GM21723 (cell line): ENCODE measurements around the gene NOBOX.
"Not testable (repeated sequence)": the region's sequence is repeated elsewhere in the genome, so short reads cannot be mapped to it uniquely, and the experiment has no call there.

Experiments
- ATAC-seq: cut with Tn5 transposase; IDR thresholded peaks from one replicate; pipeline ENCODE4 v1.9.1; 2021; ENCODE audit warnings: mild to moderate bottlenecking, moderate library complexity; ENCODE audit not compliant: unreplicated experiment

The NOBOX gene

DNA sequence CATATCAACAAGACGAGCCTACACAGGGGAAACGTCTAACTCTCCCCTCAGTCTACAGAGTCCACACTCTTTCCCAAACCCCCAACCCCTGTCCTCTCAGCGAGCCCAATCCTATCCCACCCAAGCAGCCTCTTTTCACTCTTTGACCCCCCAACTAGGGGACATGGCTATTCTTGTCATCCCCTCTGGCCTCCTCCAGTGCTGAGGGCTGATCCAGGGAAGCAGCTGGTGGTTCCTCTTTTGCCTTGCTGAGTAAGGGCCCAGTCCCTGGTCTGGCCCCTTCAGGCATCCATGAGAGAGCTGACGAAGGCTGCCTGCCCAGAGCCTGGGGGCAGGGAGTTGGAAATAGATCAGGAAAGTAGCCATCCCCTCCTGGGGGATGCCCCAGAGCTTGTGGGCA lies 6.4 kb downstream of the NOBOX start:
- ATAC-seq: no peak

DNA sequence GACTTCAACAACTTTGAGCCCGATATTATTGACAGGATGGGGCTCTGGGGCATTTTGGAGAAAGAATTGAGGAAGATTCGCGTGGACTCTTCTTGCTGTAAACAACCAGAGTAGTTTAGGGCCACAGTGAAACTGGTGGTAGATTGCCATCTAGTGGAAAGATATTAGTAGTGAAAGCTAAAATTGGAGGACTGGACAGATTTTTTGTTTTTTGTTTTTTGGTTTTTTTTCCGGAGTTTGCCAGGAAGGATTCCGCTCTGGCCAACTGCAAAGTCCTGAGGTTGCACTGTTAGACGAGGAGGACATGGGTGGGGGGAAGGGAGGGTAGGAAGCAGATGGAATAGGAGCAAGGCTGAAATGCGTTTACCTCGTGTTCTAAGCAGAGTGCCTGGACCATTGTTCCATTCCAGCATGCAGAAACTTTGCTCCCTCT lies 11.7 kb downstream of the NOBOX start:
- ATAC-seq: peak; percentile 85

DNA sequence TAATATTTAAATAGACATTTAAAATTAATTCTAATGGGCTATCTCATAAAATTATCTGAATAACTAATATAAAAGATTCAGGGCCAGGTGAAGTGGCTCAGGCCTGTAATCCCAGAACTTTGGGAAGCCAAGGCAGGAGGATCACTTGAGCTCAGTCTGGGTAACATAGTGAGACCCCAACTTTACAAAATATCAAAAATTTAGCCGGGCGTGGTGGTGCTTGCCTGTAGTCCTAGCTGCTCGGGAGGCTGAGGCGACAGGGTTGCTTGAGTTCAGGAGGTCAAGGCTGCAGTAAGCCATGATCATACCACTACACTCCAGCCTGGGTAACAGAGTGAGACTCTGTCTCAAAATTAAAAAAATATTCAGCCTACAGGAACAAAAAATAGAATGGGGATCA lies 12.5 kb downstream of the NOBOX start:
- no peak for ATAC-seq

DNA sequence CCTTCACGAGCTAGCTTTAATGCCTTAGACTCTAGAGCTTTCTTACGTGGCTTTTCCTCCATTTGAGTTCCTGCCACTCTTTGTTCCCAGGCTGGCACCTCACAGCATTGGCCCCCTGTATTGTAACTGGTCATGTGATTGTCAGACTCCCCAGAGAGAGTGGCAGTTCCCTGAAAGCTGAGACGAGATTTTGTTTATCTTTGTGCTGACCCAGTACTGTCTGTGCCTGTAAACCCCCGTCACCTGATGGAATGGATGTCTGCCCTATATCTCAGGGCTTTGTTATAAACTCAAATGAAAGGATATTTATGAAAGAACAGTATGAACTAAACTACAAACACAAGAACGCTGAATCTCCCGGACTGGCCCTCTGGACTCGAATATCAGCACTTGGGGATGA lies 13.0 kb downstream of the NOBOX start:
- ATAC-seq: no peak

DNA sequence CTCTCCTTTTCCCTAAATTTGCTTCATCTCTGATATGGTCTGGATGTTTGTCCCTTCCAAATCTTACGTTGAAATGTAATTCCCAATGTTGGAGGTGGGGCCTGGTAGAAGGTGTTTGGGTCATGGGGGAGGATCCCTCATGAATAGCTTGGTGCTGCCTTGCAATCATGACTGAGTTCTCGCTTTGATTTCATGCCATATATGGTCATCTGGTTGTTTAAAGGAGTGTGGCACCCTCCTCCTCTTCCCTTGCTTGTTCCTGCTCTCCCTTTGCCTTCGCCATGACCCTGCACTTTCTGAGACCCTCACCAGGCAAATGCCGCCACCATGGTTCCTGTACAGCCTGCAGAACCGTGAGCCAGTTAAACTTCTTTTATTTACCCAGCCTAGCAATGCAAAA lies 14.5 kb downstream of the NOBOX start:
- ATAC-seq: no peak

DNA sequence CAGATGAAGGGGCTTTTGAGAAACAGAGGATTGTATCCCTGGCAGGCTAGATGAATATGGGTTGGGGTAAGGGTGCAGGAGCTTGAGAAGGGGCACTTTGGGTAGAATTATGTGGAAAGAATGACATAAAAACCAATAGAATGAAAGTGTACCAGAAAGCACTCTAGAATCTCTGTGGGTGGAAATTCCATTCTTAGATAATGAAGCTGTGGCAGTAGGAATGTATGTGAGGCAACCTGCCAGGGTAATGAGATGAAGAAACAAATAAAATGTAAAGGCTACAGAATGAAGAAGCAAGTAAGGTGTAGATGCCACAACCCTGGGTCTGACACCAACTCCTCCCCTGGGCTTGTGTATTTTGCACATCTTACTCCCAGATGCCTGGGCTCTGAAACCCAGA lies 16.8 kb downstream of the NOBOX start:
- ATAC-seq: no peak

DNA sequence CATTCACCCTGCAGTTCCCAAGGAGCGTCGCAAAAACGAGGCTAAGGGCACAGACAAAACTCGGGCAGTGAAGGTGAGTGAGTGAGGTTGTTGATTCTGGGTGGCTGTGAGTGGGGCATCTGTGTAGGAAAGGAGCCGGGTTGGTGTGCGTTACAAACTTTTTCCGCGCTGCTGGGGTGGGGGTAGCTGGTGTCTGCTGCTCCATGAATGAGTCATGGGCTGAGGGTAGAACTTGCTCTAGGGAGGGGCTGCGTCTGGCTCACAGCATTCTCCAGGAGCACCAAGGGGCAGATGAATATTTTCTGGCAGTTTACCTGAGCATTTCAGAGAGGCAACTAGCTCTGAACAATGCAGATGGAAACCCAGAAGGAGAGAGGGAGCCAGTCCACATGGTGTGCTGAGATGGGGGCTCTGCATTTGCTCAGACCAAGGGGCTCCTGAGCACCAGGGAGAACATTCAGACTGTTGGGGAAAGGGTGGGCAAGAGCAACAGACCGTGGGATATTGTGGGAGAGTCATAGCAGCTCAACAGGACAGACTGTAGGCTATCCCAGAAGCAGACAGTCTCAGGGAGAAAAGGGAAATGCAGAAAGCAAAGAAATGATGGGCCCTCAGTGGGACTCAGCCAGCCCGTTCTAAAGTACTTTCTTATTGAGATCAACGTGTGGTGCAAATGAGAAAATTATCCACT lies 18.8 kb downstream of the NOBOX start:
- no peak for ATAC-seq

DNA sequence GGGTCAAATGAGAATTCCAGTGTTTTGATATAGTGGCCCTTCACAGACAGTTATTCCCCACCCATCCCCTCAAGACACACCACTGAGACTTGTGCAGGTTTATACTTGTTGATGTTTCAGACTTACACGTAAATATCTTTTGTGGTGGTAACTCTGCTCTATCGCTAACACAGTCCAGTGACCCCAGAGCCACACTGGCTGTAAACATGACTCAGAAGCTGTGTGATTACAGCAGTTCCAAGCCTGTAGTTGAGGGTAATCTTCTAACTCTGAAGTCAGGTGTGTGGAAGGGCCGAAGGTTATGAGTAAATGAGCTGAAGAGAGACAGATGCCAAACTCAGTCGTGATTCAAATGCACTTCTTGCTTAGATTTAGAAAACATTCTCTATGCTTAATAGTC lies 19.4 kb downstream of the NOBOX start:
- ATAC-seq: peak; percentile 90

DNA sequence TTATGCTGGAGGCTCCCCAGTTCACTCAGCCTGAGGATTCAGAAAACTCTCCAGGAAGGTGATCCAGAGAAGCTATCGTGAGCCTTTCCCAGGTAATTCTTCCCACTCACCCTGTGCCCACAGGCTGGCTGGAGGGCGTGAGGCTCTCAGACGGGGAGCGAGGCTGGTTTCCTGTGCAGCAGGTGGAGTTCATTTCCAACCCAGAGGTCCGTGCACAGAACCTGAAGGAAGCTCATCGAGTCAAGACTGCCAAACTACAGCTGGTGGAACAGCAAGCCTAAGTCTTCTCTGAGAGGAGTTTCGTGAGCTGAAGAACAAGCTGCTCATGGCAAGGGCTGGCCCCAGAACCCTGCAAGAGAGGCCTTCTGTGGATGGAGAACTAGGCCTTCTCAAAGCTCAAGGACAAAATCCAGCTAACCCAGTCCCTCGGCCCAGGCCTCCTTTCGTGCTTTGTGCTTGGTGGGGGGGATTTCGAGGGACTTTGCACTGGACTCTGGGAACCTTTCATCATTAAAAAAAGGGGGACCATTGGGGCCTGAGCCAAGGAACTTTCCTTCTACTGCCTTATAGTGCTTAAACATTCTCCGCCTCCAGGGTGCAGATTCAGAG lies 23.6 kb downstream of the NOBOX start:
- no peak for ATAC-seq

DNA sequence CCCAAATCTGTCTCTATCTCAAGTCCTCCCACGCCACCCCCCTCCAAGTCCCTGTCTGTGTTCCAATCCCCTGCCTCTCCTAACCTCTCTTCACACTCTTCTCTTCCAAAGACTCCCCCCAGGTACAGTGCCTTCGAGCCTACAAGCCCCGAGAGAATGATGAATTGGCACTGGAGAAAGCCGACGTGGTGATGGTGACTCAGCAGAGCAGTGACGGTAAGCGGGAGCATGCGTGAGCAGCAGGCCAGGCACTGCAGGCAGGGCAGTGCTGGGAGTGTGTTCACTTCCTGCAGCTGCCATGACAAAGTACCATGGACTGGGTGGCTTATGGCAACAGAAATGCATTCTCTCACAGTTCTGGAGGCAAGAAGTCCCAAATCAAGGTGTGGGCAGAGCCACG lies 24.8 kb downstream of the NOBOX start:
- ATAC-seq: no peak

DNA sequence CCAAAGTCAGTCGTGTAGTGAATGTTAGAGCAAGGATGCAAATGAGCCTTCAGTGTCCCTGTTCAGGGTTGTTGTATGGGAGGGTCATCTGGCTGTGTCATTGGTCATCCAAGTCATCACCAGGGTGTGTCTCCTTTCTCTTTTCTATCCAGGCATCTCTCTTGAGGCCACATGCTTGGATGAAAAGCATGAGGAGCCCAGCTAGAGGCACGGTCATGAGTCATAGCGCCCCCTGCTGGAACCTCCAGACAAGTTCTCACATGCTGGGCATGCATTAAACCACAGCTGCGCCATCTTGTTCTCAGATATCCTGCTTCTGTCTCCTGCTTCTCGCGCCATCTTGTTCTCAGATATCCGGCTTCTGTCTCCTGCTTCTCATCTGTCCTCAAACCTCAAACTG lies 34.3 kb downstream of the NOBOX start:
- not testable (repeated sequence) for ATAC-seq

DNA sequence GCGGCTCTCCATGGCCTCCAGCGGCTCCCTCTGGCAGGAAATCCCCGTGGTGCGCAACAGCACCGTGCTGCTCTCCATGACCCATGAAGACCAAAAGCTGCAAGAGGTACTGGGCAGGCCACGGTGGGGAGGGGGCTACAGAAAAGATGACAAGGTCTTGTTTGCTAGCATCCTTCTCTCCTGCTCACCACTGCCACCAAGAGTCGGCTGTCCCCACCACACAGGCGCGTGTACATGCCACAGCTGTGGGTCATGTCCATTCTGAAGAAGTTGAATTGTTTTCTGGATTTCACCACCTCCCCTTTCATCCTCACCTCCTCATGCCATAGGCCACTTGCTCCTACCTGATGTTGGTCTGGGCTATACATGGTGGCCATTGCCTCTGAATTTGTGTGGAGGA lies 36.2 kb downstream of the NOBOX start:
- not testable (repeated sequence) for ATAC-seq

DNA sequence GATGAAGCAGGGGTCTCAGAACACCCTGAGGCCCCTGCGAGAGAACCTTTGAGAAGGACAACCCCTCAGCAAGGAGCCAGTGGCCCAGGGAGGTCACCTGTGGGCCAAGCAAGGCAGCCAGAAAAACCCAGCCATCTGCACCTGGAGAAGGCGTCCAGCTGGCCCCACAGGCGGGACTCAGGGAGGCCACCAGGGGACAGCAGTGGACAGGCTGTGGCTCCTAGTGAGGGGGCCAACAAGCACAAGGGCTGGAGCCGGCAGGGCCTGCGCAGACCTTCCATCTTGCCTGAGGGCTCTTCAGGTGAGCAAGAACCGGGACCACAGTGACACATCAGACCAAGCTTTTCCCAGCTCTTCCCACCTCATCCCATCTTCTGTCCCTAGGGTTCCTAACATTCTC lies 38.0 kb downstream of the NOBOX start:
- not testable (repeated sequence) for ATAC-seq

DNA sequence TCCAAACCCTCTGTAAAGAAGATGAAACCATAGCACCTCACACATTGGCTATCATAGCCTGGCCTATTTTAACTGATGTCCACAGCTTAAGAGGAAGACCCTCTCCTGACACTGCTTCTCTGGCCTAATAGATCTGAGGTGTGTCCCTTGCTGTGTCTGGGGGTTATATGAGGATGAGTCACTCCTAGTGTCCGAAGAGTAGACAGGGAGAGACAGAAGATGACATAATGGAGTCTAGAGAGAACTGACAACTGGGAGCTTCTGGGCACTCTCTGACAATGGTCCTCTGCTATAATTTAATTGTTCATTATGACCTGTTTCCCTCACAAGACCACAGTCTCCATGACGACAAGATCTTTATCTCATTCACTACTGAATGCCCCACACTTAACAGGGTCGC lies 41.4 kb downstream of the NOBOX start:
- ATAC-seq: not testable (repeated sequence)

DNA sequence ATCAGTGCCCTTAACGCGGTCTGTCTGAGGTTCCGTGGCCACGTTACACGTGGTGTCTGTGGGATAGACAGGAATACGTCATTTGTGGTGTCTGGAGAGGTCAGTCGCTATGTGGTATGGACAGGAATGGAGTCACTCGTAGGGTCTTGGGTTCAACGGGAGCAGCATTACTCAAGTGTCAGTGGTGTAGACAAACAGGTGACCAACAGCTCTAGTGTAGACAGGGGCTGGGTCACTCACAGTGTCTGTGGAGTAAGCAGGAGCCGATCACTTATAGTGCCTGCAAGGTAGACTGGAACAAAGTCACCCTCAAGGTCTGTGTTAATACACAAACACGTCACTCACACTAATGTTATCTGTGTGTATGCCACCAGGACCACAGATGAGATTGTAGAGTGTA lies 46.6 kb downstream of the NOBOX start:
- ATAC-seq: not testable (repeated sequence)

DNA sequence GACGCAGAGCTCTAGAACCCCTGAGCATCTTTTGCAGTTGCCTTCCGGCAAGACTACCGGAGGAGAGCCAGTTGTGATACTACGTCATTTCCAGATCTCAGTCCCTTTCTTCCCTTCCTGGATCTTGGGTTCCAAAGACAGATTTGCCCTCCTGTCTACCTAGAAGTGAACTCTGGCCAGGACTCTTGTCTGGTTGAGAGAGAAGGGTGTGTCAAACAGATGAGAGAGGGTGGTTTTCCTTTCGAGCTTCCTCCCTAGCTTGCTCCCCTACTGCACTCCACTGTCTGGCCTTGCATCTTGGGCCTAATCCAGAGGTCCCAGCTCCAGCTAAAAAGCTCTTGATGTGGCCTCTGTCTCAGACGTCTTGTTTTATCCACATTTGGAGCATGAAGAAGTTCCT lies 47.3 kb downstream of the NOBOX start:
- ATAC-seq: not testable (repeated sequence)

DNA sequence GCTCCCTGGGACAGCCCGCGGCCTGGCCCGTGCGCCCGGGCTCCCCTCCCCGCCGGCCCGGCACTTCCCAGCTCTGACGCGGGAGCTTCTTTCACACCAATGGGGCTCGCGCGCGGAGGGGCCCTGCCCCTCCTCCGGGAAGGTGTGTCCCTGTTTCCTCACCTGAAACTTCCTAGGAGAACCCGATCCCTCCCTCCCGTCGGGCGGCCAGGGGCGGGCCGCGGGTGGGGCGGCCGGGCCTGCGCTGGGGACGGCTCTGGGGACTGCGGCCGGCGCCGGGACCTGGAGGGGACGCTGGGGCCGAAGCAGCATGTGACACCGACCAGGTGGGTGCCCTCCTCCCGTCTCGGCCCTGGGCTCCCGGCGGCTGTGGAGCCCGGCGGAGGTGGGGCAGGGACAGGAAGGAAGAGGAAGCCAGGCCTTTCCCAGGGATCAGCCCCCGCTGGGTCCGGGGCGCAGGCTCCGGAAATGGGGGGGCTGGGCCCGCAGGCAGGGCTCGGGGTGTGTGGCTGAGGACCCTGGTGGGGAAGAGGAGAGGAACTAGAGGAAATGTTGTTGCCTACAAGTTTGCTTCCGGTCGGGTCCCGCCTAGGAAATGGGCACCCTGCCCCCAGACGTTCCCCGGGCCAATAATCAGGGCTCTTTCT lies 48.2 kb downstream of the NOBOX start, which contains the start of gene ARHGEF5:
Gene ARHGEF5, plus strand, starts transcription at position 227 of the 647 bp plus-strand sequence. CDS start 7,268 bp downstream, outside the sequence.
- ATAC-seq: peak; percentile 79

DNA sequence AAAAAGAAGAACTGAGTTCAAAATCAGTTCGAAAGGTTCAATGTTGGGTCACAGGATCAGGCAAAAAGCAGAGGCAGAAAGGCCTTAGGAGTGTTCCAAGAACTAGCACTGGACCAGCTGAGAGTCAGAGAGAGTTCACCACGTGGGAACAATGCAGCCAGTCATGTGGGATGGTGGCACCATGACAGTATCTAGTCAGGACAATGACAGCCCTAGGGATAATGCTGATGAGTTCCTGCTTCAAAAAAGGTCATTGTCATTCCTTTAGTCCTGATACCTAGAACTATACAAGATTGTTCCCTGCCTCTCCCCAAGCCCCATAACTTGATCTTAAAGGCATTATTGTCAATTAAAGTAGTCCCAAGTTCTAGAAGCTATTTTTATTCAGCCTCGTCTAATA lies 51.8 kb downstream of the NOBOX start:
- not testable (repeated sequence) for ATAC-seq

DNA sequence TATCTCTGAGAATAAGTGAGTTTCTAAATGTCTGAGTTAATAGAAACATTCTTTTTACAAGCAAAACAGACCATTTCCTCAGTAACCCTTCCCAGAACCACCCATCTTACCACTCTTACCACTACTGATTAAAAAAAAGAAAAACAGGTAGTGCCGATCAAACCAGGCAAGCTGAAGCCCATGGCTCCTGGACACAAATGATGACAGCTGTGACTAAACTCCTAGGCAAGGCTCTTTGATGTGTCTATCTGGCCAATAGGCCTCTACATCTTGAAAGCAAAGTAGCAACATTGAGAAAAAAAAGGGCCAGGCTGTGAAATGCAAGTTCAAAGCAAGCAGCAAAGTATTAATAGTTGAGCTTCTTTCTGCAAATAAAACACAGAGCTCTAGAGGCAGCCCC lies 54.9 kb downstream of the NOBOX start:
- peak; percentile 34 for ATAC-seq
